ENCODE data around the gene NOVA2.

GRCh38 chr19:45890877-45891276, 82.8 kb downstream of the NOVA2 start:
- TF ChIP-seq CTCF (conservative IDR thresholded peaks at IDR 0.05; ENCODE audit: low read depth, low read length), result no peak
- no peak for TF ChIP-seq EZH2 (IDR thresholded peaks at IDR 0.05; ENCODE audit: borderline replicate concordance, low read depth, low read length, poor library complexity, severe bottlenecking)

Measured in A673 (cell line).